WTC11 (cell line): ENCODE data around the gene NPL. TPM values are rescaled to one million over a fixed set of nuclear protein-coding genes. Genes with fewer than 3 reads are reported as not detected.

Experiments
- ATAC-seq: fragments of 200-7000 bp; cut with Tn5 transposase; 2 replicates; pipeline ENCODE4 v1.10.0; 2021; ENCODE audit warnings: mild to moderate bottlenecking, moderate library complexity
- CTCF ChIA-PET: fragments of 300-600 bp; sonication (Branson Sonifier 250); formaldehyde crosslinking; loops from one replicate; lab custom pipeline; 2021; ENCODE audit warnings: antibody characterized with exemption; lab: Charles Lee
- POLR2A ChIA-PET: fragments of 350-600 bp; sonication (Branson Sonifier 250); formaldehyde crosslinking; loops from one replicate; lab custom pipeline; 2021; ENCODE audit warnings: antibody characterized with exemption; lab: Charles Lee
- DNase-seq: peaks from one replicate; pipeline ENCODE4 v3.0.0; 2021; ENCODE audit warnings: low spot score
- H3K27ac Mint-ChIP-seq: 2 replicates; pipeline ENCODE4 v1.8.0; 2021; ENCODE audit warnings: mixed read lengths
- H3K27me3 Mint-ChIP-seq: 2 replicates; pipeline ENCODE4 v1.8.0; 2021; ENCODE audit warnings: low read depth, mild to moderate bottlenecking, moderate library complexity, mixed read lengths
- H3K36me3 Mint-ChIP-seq: 2 replicates; pipeline ENCODE4 v1.8.0; 2021; ENCODE audit warnings: mixed read lengths
- H3K4me1 Mint-ChIP-seq: 2 replicates; pipeline ENCODE4 v1.8.0; 2022; ENCODE audit warnings: mixed read lengths
- H3K4me3 Mint-ChIP-seq: 2 replicates; pipeline ENCODE4 v1.8.0; 2021; ENCODE audit warnings: mild to moderate bottlenecking, moderate library complexity, mixed read lengths
- H3K9me3 Mint-ChIP-seq: 2 replicates; pipeline ENCODE4 v1.8.0; 2021; ENCODE audit warnings: mixed read lengths
- CREB1 ChIP-seq: sonication (generic); formaldehyde crosslinking; IDR thresholded peaks from 2 replicates; pipeline ENCODE4 v1.8.0; 2023; ENCODE audit warnings: mild to moderate bottlenecking, missing genetic modification reagents
- ESRRA ChIP-seq: sonication (generic); formaldehyde crosslinking; IDR thresholded peaks from 2 replicates; pipeline ENCODE4 v1.8.1; 2022; ENCODE audit warnings: mild to moderate bottlenecking, missing genetic modification reagents, borderline replicate concordance
- JAZF1 ChIP-seq: fragments of 250-450 bp; sonication (Bioruptor Pico); IDR thresholded peaks from 2 replicates; pipeline ENCODE4 v1.9.0; 2021; ENCODE audit warnings: moderate library complexity, mild to moderate bottlenecking, inconsistent platforms
- JUN ChIP-seq: sonication (generic); formaldehyde crosslinking; IDR thresholded peaks from 2 replicates; pipeline ENCODE4 v1.8.0; 2023; ENCODE audit warnings: mild to moderate bottlenecking, missing genetic modification reagents
- MAX ChIP-seq: sonication (generic); formaldehyde crosslinking; IDR thresholded peaks from 2 replicates; pipeline ENCODE4 v1.8.0; 2022; ENCODE audit warnings: mild to moderate bottlenecking, missing genetic modification reagents
- MXD4 ChIP-seq: fragments of 250-450 bp; sonication (Bioruptor Pico); IDR thresholded peaks from 2 replicates; pipeline ENCODE4 v1.8.0; 2021; ENCODE audit warnings: mild to moderate bottlenecking, moderate library complexity, borderline replicate concordance
- NFATC4 ChIP-seq: fragments of 250-450 bp; sonication (Bioruptor Pico); IDR thresholded peaks from 2 replicates; pipeline ENCODE4 v1.9.0; 2021; ENCODE audit warnings: mild to moderate bottlenecking
- OVOL2 ChIP-seq: fragments of 250-450 bp; sonication (Bioruptor Pico); IDR thresholded peaks from 2 replicates; pipeline ENCODE4 v1.9.0; 2021; ENCODE audit warnings: mild to moderate bottlenecking, borderline replicate concordance
- RORB ChIP-seq: fragments of 250-450 bp; sonication (Bioruptor Pico); IDR thresholded peaks from 2 replicates; pipeline ENCODE4 v1.9.0; 2021; ENCODE audit warnings: mild to moderate bottlenecking
- SMAD4 ChIP-seq: sonication (generic); formaldehyde crosslinking; IDR thresholded peaks from 2 replicates; pipeline ENCODE4 v1.8.0; 2022; ENCODE audit warnings: mild to moderate bottlenecking, missing genetic modification reagents
- SOX15 ChIP-seq: fragments of 250-450 bp; sonication (Bioruptor Pico); IDR thresholded peaks from 2 replicates; pipeline ENCODE4 v1.9.0; 2021; ENCODE audit warnings: mild to moderate bottlenecking
- SP1 ChIP-seq: sonication (generic); formaldehyde crosslinking; conservative IDR thresholded peaks from 2 replicates; pipeline ENCODE4 v1.8.1; 2022; ENCODE audit warnings: missing genetic modification reagents
- USF1 ChIP-seq: sonication (generic); formaldehyde crosslinking; IDR thresholded peaks from 2 replicates; pipeline ENCODE4 v1.8.0; 2022; ENCODE audit warnings: mild to moderate bottlenecking, missing genetic modification reagents
- USF2 ChIP-seq: sonication (generic); formaldehyde crosslinking; IDR thresholded peaks from 2 replicates; pipeline ENCODE4 v1.8.1; 2023; ENCODE audit warnings: mild to moderate bottlenecking, missing genetic modification reagents, moderate library complexity
- ZNF263 ChIP-seq: sonication (generic); formaldehyde crosslinking; IDR thresholded peaks from 2 replicates; pipeline ENCODE4 v1.8.1; 2022; ENCODE audit warnings: low read depth, mild to moderate bottlenecking, moderate library complexity, missing genetic modification reagents
- ZNF317 ChIP-seq: sonication (generic); formaldehyde crosslinking; IDR thresholded peaks from 2 replicates; pipeline ENCODE4 v1.8.1; 2023; ENCODE audit warnings: low read depth, mild to moderate bottlenecking, moderate library complexity, missing genetic modification reagents, borderline replicate concordance
- ZNF416 ChIP-seq: fragments of 250-450 bp; sonication (Bioruptor Pico); IDR thresholded peaks from 2 replicates; pipeline ENCODE4 v1.9.0; 2021; ENCODE audit warnings: mild to moderate bottlenecking, inconsistent platforms
- ZNF423 ChIP-seq: fragments of 250-450 bp; sonication (Bioruptor Pico); IDR thresholded peaks from 2 replicates; pipeline ENCODE4 v2.1.2; 2022; ENCODE audit warnings: mild to moderate bottlenecking, moderate library complexity
- ZNF671 ChIP-seq: fragments of 250-450 bp; sonication (Bioruptor Pico); IDR thresholded peaks from 2 replicates; pipeline ENCODE4 v1.8.0; 2021; ENCODE audit warnings: mild to moderate bottlenecking
- ZSCAN18 ChIP-seq: fragments of 250-450 bp; sonication (Bioruptor Pico); IDR thresholded peaks from 2 replicates; pipeline ENCODE4 v2.1.2; 2022; ENCODE audit warnings: mild to moderate bottlenecking, moderate library complexity
- total RNA-seq: library from RNA; stranded (reverse); gene quantifications from 3 replicates; pipeline ENCODE4 v1.2.3, GENCODE V29; 2021
- TF ChIP-seq, protein P1 (sequence below): fragments of 200-600 bp; IDR thresholded peaks from 2 replicates; pipeline ENCODE4 v1.8.0; 2022; ENCODE audit warnings: antibody characterized with exemption

The NPL gene
- total RNA-seq, 1 experiment from 2014 or later: 3.6 TPM

- H3K27ac Mint-ChIP-seq: no peak overlapping the region
- CTCF ChIA-PET: interaction anchor here (1.2 to 1.8 kb wide), 2 partner anchors 16 to 171 kb away, joined by 4 read pairs; no protein-coding TSS in a partner anchor
- peaks cover 4% of the 10 kb centered on the region; the same call in 1 of the 2 replicates for H3K36me3 Mint-ChIP-seq
- ATAC-seq (no peak), DNase-seq (no peak)
- POLR2A ChIA-PET: no interaction called here
- H3K27me3 Mint-ChIP-seq: no peaks in the 10 kb centered on the region
- H3K9me3 Mint-ChIP-seq: peaks cover 6% of the 10 kb centered on the region
- no peak overlapping the region for H3K4me3 Mint-ChIP-seq
- peaks cover 31% of the 10 kb centered on the region for H3K4me1 Mint-ChIP-seq
- no peak for TF ChIP-seq ZNF263
- no peak for TF ChIP-seq ZNF671 (CRISPR knock-in tag)
- no peak for TF ChIP-seq ZNF416 (CRISPR knock-in tag)
- TF ChIP-seq, protein P1, sequence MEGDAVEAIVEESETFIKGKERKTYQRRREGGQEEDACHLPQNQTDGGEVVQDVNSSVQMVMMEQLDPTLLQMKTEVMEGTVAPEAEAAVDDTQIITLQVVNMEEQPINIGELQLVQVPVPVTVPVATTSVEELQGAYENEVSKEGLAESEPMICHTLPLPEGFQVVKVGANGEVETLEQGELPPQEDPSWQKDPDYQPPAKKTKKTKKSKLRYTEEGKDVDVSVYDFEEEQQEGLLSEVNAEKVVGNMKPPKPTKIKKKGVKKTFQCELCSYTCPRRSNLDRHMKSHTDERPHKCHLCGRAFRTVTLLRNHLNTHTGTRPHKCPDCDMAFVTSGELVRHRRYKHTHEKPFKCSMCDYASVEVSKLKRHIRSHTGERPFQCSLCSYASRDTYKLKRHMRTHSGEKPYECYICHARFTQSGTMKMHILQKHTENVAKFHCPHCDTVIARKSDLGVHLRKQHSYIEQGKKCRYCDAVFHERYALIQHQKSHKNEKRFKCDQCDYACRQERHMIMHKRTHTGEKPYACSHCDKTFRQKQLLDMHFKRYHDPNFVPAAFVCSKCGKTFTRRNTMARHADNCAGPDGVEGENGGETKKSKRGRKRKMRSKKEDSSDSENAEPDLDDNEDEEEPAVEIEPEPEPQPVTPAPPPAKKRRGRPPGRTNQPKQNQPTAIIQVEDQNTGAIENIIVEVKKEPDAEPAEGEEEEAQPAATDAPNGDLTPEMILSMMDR: no peak
- TF ChIP-seq JAZF1 (CRISPR knock-in tag): no peak
- TF ChIP-seq ZSCAN18: no peak
- TF ChIP-seq MAX: no peak
- TF ChIP-seq ESRRA (CRISPR knock-in tag): no peak
- no peak for TF ChIP-seq SOX15 (CRISPR knock-in tag)
- no peak for TF ChIP-seq ZNF423 (CRISPR knock-in tag)
- TF ChIP-seq OVOL2: no peak
- no peak for TF ChIP-seq RORB
- TF ChIP-seq SP1: no peak
- no peak for TF ChIP-seq SMAD4 (CRISPR knock-in tag)
- TF ChIP-seq USF1 (CRISPR knock-in tag): no peak
- TF ChIP-seq CREB1 (CRISPR knock-in tag): no peak
- TF ChIP-seq JUN (CRISPR knock-in tag): no peak
These were observed 22.5 kb upstream of the NPL start for GRCh38 chr1:182766881-182767645.

- Mint-ChIP-seq H3K4me3 (no peak overlapping the region), H3K27me3 (no peaks in the 10 kb centered on the region), H3K4me1 (peaks cover 26% of the 10 kb centered on the region), H3K27ac (no peak overlapping the region), H3K9me3 (no peaks in the 10 kb centered on the region), H3K36me3 (no peaks in the 10 kb centered on the region)
- ChIA-PET CTCF (no interaction called here), POLR2A (no interaction called here)
- ATAC-seq (no peak), DNase-seq (no peak)
- TF ChIP-seq USF2 (CRISPR knock-in tag) (no peak), ZNF317 (CRISPR knock-in tag) (no peak), NFATC4 (CRISPR knock-in tag) (no peak), MXD4 (no peak), RORB (no peak)
These were observed 20.6 kb upstream of the NPL start for GRCh38 chr1:182768963-182769362.
